Heart left ventricle (tissue), 16 donors: Measurements from ENCODE around the gene SEMG1. TPM values are rescaled to one million over a fixed set of nuclear protein-coding genes. Genes with fewer than 3 reads are reported as not detected.

Experiments used
- ATAC-seq, 4 donors: fragments of 200-7000 bp; cut with Tn5 transposase; one replicate each; pipeline ENCODE4 v1.9.1; 2020 to 2022; ENCODE audit warnings: moderate library complexity in 4 of 4, mild to moderate bottlenecking in 3 of 4, moderate number of reproducible peaks in 1 of 4
- DNase-seq, 5 donors: peaks; one replicate each; pipeline ENCODE4 v3.0.0-alpha.2; 2020
- H3K27ac ChIP-seq, 12 donors: fragments of 200-600 bp; sonication (generic) in 4 of 12; one replicate each; pipeline versions ENCODE4 v1.5.0 to v1.8.0; 2016 to 2022; ENCODE audit warnings: mild to moderate bottlenecking in 2 of 12
- H3K27me3 ChIP-seq, 9 donors: fragments of 200-600 bp; sonication (generic) in 2 of 9; one replicate each; pipeline versions ENCODE4 v1.5.1 to v1.8.0; 2016 to 2022; ENCODE audit warnings: mild to moderate bottlenecking in 3 of 9
- H3K36me3 ChIP-seq, 9 donors: fragments of 200-600 bp; sonication (generic) in 2 of 9; one replicate each; pipeline versions ENCODE4 v1.5.0 to v1.8.0; 2018 to 2022; ENCODE audit warnings: mild to moderate bottlenecking in 2 of 9
- H3K4me1 ChIP-seq, 12 donors: fragments of 200-600 bp; sonication (generic) in 4 of 12; one replicate each; pipeline versions ENCODE4 v1.5.0 to v1.8.0; 2016 to 2022; ENCODE audit warnings: mild to moderate bottlenecking in 3 of 12
- H3K4me3 ChIP-seq, 12 donors: fragments of 200-600 bp; sonication (generic) in 4 of 12; one replicate each; pipeline versions ENCODE4 v1.5.0 to v1.8.0; 2017 to 2022; ENCODE audit warnings: mild to moderate bottlenecking in 9 of 12, moderate library complexity in 4 of 12
- H3K9me3 ChIP-seq, 12 donors: fragments of 200-600 bp; sonication (generic) in 4 of 12; one replicate each; pipeline versions ENCODE4 v1.5.0 to v1.8.0; 2016 to 2022; ENCODE audit warnings: mild to moderate bottlenecking in 1 of 12
- CTCF ChIP-seq, 12 donors: fragments of 200-600 bp; sonication (generic) in 4 of 12; IDR thresholded peaks; one replicate each; pipeline versions ENCODE4 v1.5.0 to v1.8.0; 2018 to 2022; ENCODE audit warnings: antibody characterized with exemption in 12 of 12, mild to moderate bottlenecking in 5 of 12
- POLR2A ChIP-seq, 2 donors: fragments of 450-650 bp; IDR thresholded peaks; one replicate each; pipeline ENCODE4 v1.6.1; 2017; ENCODE audit warnings: antibody characterized with exemption in 2 of 2, mild to moderate bottlenecking in 2 of 2, moderate library complexity in 2 of 2
- WGBS, 4 donors: extraction: QIAGEN DNeasy Blood & Tissue Kit in 2 of 4; methylation state at CpG; one replicate each; pipeline versions ENCODE4 v1.1.5 to v1.1.7; 2013 to 2018; 5-methylcytosine and 5-hydroxymethylcytosine counted together
- intact Hi-C, 10 donors: fragments of 100-400 bp; cut with DNase I; formaldehyde crosslinking; loops; one replicate each; pipeline versions ENCODE4 v1.11.1 to v1.14.2; 2022
- polyA plus RNA-seq, 2 donors: library from polyadenylated mRNA; stranded (reverse); fragments of 200-250 nt; gene quantifications; one replicate each; pipeline ENCODE4 v1.2.3, GENCODE V29; 2013
- total RNA-seq, 9 donors: library from RNA; depleted of rRNA in 2 of 9; stranded (reverse); fragments of >200 nt in 2 of 9; fragmentation: NEBNext Ultra II Directional in 3 of 9; extraction: Animal tissue kit (Norgen Biotek cat#: 25700) in 3 of 9; gene quantifications; one replicate each; pipeline versions ENCODE4 v1.1.0 to v1.2.4, GENCODE V29; 2016 to 2023
- donor health status: ischemic (EF 13 %, LVEDD 7.1; RV severe dilation, severe dysfunction).
- donor health status: healthy with polysubstance abuse.
- donor health status: DM: no; HTN: yes; CAD: no.
- donor health status: DM: no; HTN: no; CAD: no.
- donor health status: ischemic (EF 25% LVEDD 6.9; RV normal size, moderate dysfunction).
- donor health status: ischemic (EF 25% LVEDD 5.7; RV mildly dilated, moderate dysfunction).
- donor health status: healthy.
- donor health status: DM: yes; HTN: yes; CAD: no.
- donor health status: ischemic (EF 35%, LVEDD 5.7; RV mildly dilated, moderate dysfunction).
- donor health status: nonischemic (EF 11% LVEDD 7.7; RV severe dilation, severe dysfunction).
- donor health status: DM: yes; HTN: yes; CAD: no.
- donor health status: PGD.
- donor health status: ischemic (EF 29% LVEDD 5.4; RV normal size, mild dysfunction).
- donor health status: nonischemic (EF 23%, LVEDD 6.1; RV moderate dilation, normal function).

SEMG1 gene
- total and polyA plus RNA-seq, 11 donors = not detected

- TF ChIP-seq CTCF (IDR thresholded peaks at IDR 0.05) (no peak), POLR2A (IDR thresholded peaks at IDR 0.05) (no peak)
- Histone ChIP-seq H3K4me3 (no peak overlapping the region), H3K27me3 (peaks cover 0 to 48% (median 6%) of the 10 kb centered on the region in 9 donors), H3K36me3 (no peaks in the 10 kb centered on the region), H3K9me3 (peaks cover 0 to 20% (median 9%) of the 10 kb centered on the region in 12 donors), H3K4me1 (no peaks in the 10 kb centered on the region), H3K27ac (no peak overlapping the region)
- intact Hi-C loops = no loop called here
- ATAC-seq (no peak), DNase-seq (no peak)
- 52 to 72% (median 67%) methylated on average over 8 to 9 of the region's 9 CpGs for WGBS, 4 donors
Measured at GRCh38 chr20:45230631-45231030, 23.8 kb downstream of the SEMG1 start.

GRCh38 chr20:45235995-45236394 lies 29.2 kb downstream of the SEMG1 start:
- no peak for ATAC-seq
- no peak overlapping the region for H3K4me3 ChIP-seq
- H3K9me3 ChIP-seq = peaks cover 0 to 25% (median 10%) of the 10 kb centered on the region in 12 donors
- TF ChIP-seq CTCF (IDR thresholded peaks at IDR 0.05) = no peak
- no peak for TF ChIP-seq POLR2A (IDR thresholded peaks at IDR 0.05)
- DNase-seq = no peak
- no peak overlapping the region for H3K27ac ChIP-seq
- WGBS, 4 donors = 64 to 88% (median 69%) methylated on average over 3 to 4 of the region's 4 CpGs
- H3K36me3 ChIP-seq = no peaks in the 10 kb centered on the region
- intact Hi-C loops = no loop called here
- H3K4me1 ChIP-seq = no peaks in the 10 kb centered on the region
- peaks cover 0 to 26% (median 0%) of the 10 kb centered on the region in 9 donors for H3K27me3 ChIP-seq

- Histone ChIP-seq H3K27me3 (peaks cover 0 to 30% (median 5%) of the 10 kb centered on the region in 9 donors), H3K9me3 (peaks cover 0 to 25% (median 10%) of the 10 kb centered on the region in 12 donors), H3K4me3 (no peak overlapping the region), H3K27ac (no peak overlapping the region), H3K36me3 (no peaks in the 10 kb centered on the region), H3K4me1 (no peaks in the 10 kb centered on the region)
- no peak for DNase-seq
- intact Hi-C loops = no loop called here
- 78 to 84% (median 80%) methylated on average over 2 of the region's 2 CpGs for WGBS, 4 donors
- ATAC-seq = no peak
- TF ChIP-seq CTCF (IDR thresholded peaks at IDR 0.05) = no peak
- TF ChIP-seq POLR2A (IDR thresholded peaks at IDR 0.05) = no peak
Measured at GRCh38 chr20:45238139-45238538, 31.3 kb downstream of the SEMG1 start.

GRCh38 chr20:45246109-45246508 lies 39.3 kb downstream of the SEMG1 start:
- intact Hi-C loops = no loop called here
- DNase-seq (no peak), ATAC-seq (no peak)
- Histone ChIP-seq H3K27me3 (peaks cover 0 to 56% (median 13%) of the 10 kb centered on the region in 9 donors), H3K36me3 (no peaks in the 10 kb centered on the region), H3K9me3 (no peaks in the 10 kb centered on the region), H3K4me3 (no peak overlapping the region), H3K4me1 (no peaks in the 10 kb centered on the region), H3K27ac (no peak overlapping the region)
- 47 to 60% (median 51%) methylated on average over 6 of the region's 6 CpGs for WGBS, 4 donors
- TF ChIP-seq CTCF (IDR thresholded peaks at IDR 0.05) = no peak
- no peak for TF ChIP-seq POLR2A (IDR thresholded peaks at IDR 0.05)
